ENCODE data around the gene SPRY1.

DNA sequence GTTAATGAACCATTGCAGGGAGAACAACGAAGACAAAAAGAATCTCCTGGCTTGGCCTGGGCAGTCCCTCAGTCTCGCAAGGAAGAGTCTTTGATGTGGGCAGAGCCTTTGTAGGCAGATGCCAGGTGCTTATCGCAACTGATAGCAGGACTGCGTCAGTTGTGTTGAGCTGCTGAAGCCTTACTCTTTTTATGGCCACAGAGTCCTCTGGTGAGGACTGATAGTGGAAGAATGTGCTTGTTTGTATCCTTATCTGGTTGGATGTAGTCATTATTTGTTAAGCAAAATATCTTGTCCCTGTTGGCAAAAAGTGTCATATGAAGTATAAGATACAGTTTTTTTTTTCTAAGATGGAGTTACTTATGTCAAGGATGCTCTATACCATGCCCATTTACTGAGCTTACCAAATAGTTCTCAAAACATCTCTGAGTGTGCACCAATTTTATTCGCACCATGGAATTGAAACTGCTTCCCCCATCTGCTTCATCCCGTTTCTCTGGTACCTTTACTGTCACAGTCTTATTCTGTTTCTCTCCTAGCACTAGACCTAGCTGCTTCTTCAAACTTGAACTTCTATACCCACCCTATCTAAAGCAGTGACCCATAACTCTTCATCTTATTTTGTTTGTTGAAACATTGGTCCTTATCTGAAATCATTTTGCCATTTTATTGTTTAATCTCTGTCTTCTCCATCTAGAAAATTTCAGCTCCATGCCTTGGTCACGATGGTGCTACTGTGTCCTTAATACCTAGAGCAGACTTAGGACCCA is 47.0 kb upstream of the SPRY1 start:
- TF ChIP-seq, protein P1, sequence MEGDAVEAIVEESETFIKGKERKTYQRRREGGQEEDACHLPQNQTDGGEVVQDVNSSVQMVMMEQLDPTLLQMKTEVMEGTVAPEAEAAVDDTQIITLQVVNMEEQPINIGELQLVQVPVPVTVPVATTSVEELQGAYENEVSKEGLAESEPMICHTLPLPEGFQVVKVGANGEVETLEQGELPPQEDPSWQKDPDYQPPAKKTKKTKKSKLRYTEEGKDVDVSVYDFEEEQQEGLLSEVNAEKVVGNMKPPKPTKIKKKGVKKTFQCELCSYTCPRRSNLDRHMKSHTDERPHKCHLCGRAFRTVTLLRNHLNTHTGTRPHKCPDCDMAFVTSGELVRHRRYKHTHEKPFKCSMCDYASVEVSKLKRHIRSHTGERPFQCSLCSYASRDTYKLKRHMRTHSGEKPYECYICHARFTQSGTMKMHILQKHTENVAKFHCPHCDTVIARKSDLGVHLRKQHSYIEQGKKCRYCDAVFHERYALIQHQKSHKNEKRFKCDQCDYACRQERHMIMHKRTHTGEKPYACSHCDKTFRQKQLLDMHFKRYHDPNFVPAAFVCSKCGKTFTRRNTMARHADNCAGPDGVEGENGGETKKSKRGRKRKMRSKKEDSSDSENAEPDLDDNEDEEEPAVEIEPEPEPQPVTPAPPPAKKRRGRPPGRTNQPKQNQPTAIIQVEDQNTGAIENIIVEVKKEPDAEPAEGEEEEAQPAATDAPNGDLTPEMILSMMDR (IDR thresholded peaks at IDR 0.05), result no peak
- TF ChIP-seq POLR2A (IDR thresholded peaks at IDR 0.05), result no peak
